GM12891 (cell line): ENCODE measurements around the gene CYP4Z1. TPM values are rescaled to one million over a fixed set of nuclear protein-coding genes. Genes with fewer than 3 reads are reported as not detected.
"Not testable (repeated sequence)": the region's sequence is repeated elsewhere in the genome, so short reads cannot be mapped to it uniquely, and the experiment has no call there.

ENCODE experiments used
- DNase-seq: peaks from one replicate; pipeline ENCODE4 v3.0.0; 2011; ENCODE audit warnings: low spot score; ENCODE audit not compliant: insufficient read length
- FAIRE-seq: peaks from 2 replicates; lab custom pipeline; 2011; peaks lifted over from hg19 to GRCh38; lab: Jason Lieb, UNC
- PAX5 ChIP-seq: IDR thresholded peaks from 2 replicates; pipeline ENCODE4 v1.6.1; 2011; ENCODE audit warnings: low read length, moderate library complexity, mild to moderate bottlenecking; ENCODE audit not compliant: insufficient read depth, severe bottlenecking
- POLR2A ChIP-seq: IDR thresholded peaks from 2 replicates; pipeline ENCODE4 v1.6.1; 2011; ENCODE audit warnings: low read depth, low read length, control low read depth
- POLR2AphosphoS5 ChIP-seq: IDR thresholded peaks from 2 replicates; pipeline ENCODE4 v1.6.1; 2011; ENCODE audit warnings: low read depth, low read length, control low read depth
- POU2F2 ChIP-seq: IDR thresholded peaks from 2 replicates; pipeline ENCODE4 v1.6.1; 2011; ENCODE audit warnings: low read depth, mild to moderate bottlenecking, control low read depth, low read length, moderate library complexity
- SPI1 ChIP-seq: IDR thresholded peaks from 2 replicates; pipeline ENCODE4 v1.6.1; 2011; ENCODE audit warnings: low read depth, low read length, control low read depth
- TAF1 ChIP-seq: IDR thresholded peaks from 2 replicates; pipeline ENCODE4 v1.6.1; 2011; ENCODE audit warnings: low read depth, low read length, control low read depth
- polyA plus RNA-seq: library from polyadenylated mRNA; unstranded; fragments of >200 nt; gene quantifications from one replicate; pipeline ENCODE4 v1.2.1, GENCODE V29; 2012; ENCODE audit warnings: low read depth, missing spikeins, inconsistent platforms; ENCODE audit not compliant: missing spikeins

Gene CYP4Z1, protein sequence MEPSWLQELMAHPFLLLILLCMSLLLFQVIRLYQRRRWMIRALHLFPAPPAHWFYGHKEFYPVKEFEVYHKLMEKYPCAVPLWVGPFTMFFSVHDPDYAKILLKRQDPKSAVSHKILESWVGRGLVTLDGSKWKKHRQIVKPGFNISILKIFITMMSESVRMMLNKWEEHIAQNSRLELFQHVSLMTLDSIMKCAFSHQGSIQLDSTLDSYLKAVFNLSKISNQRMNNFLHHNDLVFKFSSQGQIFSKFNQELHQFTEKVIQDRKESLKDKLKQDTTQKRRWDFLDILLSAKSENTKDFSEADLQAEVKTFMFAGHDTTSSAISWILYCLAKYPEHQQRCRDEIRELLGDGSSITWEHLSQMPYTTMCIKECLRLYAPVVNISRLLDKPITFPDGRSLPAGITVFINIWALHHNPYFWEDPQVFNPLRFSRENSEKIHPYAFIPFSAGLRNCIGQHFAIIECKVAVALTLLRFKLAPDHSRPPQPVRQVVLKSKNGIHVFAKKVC
- not detected for polyA plus RNA-seq

DNA sequence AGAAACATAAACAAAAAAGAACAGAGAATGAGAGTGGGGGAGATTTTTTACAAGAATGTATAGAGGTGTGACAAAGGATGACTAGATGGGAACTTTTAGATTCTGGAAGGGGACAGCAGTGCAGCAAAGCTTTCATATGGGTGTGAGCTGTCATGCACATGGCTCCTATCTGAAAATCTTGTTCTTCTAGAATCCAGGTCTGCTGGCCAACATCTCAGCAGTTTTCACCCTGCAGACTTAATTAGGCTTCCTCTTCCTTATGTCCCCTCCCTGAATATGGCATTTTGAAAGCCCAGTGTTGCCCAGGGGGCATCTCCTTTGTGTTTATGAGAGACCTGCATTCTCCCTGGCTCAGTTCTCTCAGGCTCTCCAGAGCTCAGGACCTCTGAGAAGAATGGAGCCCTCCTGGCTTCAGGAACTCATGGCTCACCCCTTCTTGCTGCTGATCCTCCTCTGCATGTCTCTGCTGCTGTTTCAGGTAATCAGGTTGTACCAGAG, at the start of gene CYP4Z1:
Gene CYP4Z1 (plus strand): TSS at position 135 of the 498 bp plus-strand sequence. CDS start 260 bp downstream, at position 395.
- DNase-seq (no peak), FAIRE-seq (no peak)
- no peak for TF ChIP-seq TAF1
- TF ChIP-seq POU2F2, result no peak
- TF ChIP-seq POLR2AphosphoS5, result no peak
- no peak for TF ChIP-seq POLR2A

DNA sequence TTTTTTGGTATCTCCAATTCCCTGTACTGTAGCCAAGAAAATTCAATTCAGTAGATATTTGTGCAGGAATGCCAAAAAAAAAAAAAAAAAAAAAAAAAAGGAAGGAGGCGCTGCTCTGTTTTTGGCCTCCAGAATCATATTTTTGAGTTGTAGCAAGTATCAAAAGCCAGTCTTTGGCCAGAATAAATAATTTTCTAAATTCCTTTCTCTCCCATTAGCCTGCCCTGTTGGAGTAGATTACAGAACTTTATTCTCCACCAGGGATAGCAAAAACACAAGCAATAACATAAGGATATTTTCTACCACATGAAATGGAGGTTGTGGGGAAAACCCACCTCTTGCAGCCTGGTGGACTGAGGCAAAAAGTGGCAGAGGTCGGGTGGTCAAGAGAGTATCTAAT, 46.0 kb upstream of the CYP4Z1 start:
- FAIRE-seq (no peak), DNase-seq (no peak)
- TF ChIP-seq POLR2A, result no peak
- TF ChIP-seq POU2F2, result no peak
- TF ChIP-seq PAX5, result no peak
- no peak for TF ChIP-seq SPI1
- no peak for TF ChIP-seq POLR2AphosphoS5
- no peak for TF ChIP-seq TAF1

GRCh38 chr1:47023268-47024140, 43.5 kb upstream of the CYP4Z1 start, which contains the start of gene CYP4X1:
CYP4X1 (plus strand) TSS chr1:47023669; CDS start chr1:47023818, 149 bp downstream.
- no peak for TF ChIP-seq SPI1
- no peak for TF ChIP-seq POLR2AphosphoS5
- no peak for TF ChIP-seq POLR2A
- no peak for TF ChIP-seq TAF1
- TF ChIP-seq PAX5, result no peak
- TF ChIP-seq POU2F2, result no peak
- no peak for FAIRE-seq
- no peak for DNase-seq

DNA sequence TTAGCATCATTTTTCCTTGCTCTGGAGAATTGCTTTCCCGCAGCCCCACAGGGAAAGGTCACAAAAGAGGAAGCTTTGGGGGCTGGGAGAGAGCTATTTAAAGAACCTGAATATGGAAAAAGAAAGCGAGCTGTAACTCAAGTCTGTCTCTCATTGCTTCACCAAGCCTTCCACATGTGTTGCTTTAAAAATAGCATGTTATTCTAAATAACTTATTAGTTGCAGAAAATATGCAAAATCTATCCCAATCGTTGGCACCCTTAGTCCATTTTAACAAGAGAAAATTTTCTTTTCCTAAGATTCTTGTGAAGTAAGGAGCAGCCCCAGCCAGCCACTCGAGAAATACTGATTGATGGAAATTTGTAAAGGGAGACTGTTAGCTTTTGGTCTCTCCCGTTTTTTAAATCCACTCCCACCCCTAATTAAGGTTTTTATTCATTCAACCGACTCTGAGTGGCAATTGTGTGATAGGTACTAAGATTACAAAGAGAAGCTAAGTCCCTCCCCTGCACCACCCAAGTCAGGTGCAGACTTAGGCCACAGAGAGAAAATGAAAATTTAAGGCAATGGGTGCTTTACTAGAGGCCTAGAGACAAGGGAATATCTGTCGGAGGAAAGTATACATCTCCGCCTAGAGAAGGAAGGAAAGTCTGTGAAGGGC, 42.8 kb upstream of the CYP4Z1 start:
- DNase-seq, result no peak
- no peak for FAIRE-seq
- TF ChIP-seq SPI1, result no peak
- TF ChIP-seq TAF1, result no peak
- TF ChIP-seq POU2F2, result no peak
- no peak for TF ChIP-seq PAX5
- no peak for TF ChIP-seq POLR2A
- no peak for TF ChIP-seq POLR2AphosphoS5

DNA sequence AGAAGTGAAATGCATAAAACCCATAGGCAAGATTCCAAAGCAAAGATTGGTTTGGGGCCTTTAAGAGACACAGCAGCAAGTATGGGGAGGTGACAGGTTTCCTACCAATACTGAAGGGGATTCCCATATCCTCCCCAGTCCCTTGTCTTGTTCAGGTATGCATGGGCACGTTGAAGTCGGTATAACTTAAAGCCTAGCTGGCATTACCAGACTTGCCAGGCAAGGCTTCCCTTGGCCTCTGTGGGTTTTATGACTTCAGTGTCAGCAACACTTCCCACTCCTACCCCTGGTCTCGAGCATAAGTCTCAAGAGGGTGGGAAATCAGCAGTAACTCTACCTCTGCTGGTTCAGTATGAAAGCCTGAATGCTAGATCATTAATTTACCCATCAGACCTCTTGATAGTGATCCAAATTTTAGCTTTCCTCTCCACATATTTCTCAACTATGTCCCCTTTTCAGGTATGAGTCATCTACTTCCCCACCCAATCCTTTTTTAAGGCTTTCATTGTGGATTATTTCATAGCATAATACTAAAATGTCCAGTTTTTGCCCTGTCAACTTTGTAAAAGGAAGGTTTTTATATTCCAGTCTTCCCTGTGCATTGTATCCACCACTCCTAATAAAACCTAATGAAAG, 36.7 kb upstream of the CYP4Z1 start:
- FAIRE-seq, result no peak
- no peak for TF ChIP-seq POU2F2
- no peak for TF ChIP-seq PAX5
- no peak for TF ChIP-seq POLR2AphosphoS5
- no peak for TF ChIP-seq POLR2A
- TF ChIP-seq TAF1, result no peak
- TF ChIP-seq SPI1, result no peak
- DNase-seq, result no peak

DNA sequence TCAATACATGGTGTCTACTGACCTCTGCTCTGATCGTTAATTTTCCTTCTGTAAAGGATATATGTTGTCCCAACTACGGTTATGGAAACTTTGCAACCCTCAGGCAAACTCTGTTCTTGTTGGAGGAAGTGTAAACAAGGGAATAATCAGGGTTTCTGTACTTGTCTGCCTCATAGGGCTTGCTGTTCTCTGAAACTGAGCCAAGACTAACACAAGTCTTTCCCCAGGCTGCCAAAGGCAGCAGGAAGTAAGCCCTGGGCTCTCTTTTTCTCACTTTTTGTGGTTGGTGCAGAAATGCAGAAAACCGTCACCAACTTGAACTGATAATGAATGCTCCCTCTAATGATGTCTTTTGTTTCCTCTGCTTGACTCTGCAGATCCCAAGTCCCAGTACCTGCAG, 36.0 kb upstream of the CYP4Z1 start:
- no peak for FAIRE-seq
- TF ChIP-seq SPI1 (no peak), POU2F2 (no peak), POLR2A (no peak), POLR2AphosphoS5 (no peak), TAF1 (no peak), PAX5 (no peak)
- no peak for DNase-seq

DNA sequence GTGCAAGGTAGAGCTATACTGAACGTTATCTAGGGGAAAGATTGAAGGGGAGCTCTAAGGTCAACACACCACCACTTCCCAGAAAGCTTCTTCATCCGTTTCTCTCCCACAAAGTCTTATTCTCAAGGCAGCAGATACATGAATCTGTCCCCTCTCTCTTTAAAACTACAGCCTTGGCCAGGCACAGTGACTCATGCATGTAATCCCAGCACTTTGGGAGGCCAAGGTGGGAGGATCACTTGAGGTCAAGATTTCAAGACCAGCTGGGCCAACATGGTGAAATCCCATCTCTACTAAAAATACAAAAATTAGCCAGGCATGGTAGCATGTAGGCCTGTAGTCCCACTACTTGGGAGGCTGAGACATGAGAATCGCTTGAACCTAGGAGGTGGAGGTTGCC, 35.4 kb upstream of the CYP4Z1 start:
- FAIRE-seq (no peak), DNase-seq (no peak)
- TF ChIP-seq PAX5 (no peak), POLR2A (no peak), TAF1 (no peak), SPI1 (no peak)

DNA sequence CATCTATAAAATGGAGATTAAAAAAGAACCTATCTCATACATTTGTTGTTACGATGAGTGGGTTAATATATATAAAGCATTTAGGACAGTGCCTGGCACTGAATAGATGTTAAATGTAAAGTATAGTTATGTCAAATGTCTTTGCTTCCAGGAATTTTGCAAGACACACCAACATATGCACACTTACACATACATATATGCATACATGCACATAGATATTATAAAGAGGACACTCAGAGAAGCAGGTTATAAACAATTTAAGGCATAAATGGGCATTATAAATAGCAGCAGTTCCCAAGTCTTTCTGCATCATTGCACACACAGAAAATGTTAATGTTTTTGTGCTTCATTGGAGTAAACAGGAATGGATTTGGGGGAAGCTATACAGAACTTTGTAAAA, 30.3 kb upstream of the CYP4Z1 start:
- TF ChIP-seq POU2F2 (no peak), SPI1 (no peak), TAF1 (no peak), PAX5 (no peak), POLR2A (no peak), POLR2AphosphoS5 (no peak)
- DNase-seq, result no peak
- no peak for FAIRE-seq

DNA sequence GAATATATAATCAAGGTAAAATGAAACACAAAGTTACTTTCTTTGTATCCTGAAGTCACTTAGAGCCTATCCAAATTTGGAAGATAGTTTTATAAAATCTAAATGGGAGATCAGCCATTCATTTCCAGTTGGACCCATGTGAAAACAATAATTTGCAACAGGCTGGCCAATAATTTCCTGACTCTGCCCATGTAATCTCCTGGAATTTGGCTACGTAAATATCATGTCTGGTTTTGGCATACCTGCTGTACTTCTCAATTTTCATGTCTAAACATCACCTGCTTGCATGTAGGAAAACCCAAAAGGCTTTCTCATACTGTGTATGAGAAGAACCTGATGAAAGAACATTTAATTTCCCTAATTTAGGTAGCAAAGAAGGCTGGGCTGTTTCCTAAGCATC, 7.7 kb upstream of the CYP4Z1 start:
- no peak for FAIRE-seq
- TF ChIP-seq SPI1, result no peak
- no peak for TF ChIP-seq TAF1
- no peak for TF ChIP-seq POU2F2
- no peak for TF ChIP-seq POLR2AphosphoS5
- TF ChIP-seq PAX5, result no peak
- TF ChIP-seq POLR2A, result no peak
- DNase-seq, result no peak

GRCh38 chr1:47069080-47069479, 2.0 kb downstream of the CYP4Z1 start:
- not testable (repeated sequence) for DNase-seq, FAIRE-seq

GRCh38 chr1:47069509-47069908, 2.5 kb downstream of the CYP4Z1 start:
- FAIRE-seq, DNase-seq: not testable (repeated sequence)

- FAIRE-seq, result peak; percentile 9
- DNase-seq, result not testable (repeated sequence)
These were observed 22.3 kb downstream of the CYP4Z1 start for GRCh38 chr1:47089356-47089755.

- DNase-seq, result not testable (repeated sequence)
- peak; percentile 88 for FAIRE-seq
These were observed 24.4 kb downstream of the CYP4Z1 start for GRCh38 chr1:47091476-47091875.
